Brain microvascular endothelial cell (primary cell): ENCODE data around the gene KRT72.

ENCODE experiments used
- DNase-seq: peaks from one replicate; pipeline ENCODE4 v3.0.0-alpha.2; 2020
- H3K27ac ChIP-seq: fragments of 250-450 bp; sonication (Bioruptor Pico); 2 replicates; pipeline ENCODE4 v1.5.1; 2020; ENCODE audit warnings: mild to moderate bottlenecking, moderate library complexity
- H3K27me3 ChIP-seq: fragments of 250-450 bp; sonication (Bioruptor Pico); replicated peaks from 2 replicates; pipeline ENCODE4 v1.5.1; 2020; ENCODE audit warnings: mild to moderate bottlenecking
- H3K36me3 ChIP-seq: fragments of 250-450 bp; sonication (Bioruptor Pico); replicated peaks from 2 replicates; pipeline ENCODE4 v1.5.1; 2020; ENCODE audit warnings: mild to moderate bottlenecking
- H3K4me3 ChIP-seq: 2 replicates; pipeline ENCODE4 v1.5.1; 2011; ENCODE audit warnings: low read depth, mild to moderate bottlenecking, control low read depth, low read length, moderate library complexity
- in situ Hi-C: cut with HindIII; loops from 2 replicates; pipeline ENCODE4 v1.10.0; 2017; ENCODE audit warnings: low sequenced_read_pairs, low pct_ligation_motif_present
- TF ChIP-seq, protein P1 (sequence below): IDR thresholded peaks from 2 replicates; pipeline ENCODE4 v1.5.1; 2011; ENCODE audit warnings: low read depth, mild to moderate bottlenecking, moderate library complexity, low read length, control low read depth, inconsistent platforms; ENCODE audit errors: missing control alignments

Gene KRT72

DNA sequence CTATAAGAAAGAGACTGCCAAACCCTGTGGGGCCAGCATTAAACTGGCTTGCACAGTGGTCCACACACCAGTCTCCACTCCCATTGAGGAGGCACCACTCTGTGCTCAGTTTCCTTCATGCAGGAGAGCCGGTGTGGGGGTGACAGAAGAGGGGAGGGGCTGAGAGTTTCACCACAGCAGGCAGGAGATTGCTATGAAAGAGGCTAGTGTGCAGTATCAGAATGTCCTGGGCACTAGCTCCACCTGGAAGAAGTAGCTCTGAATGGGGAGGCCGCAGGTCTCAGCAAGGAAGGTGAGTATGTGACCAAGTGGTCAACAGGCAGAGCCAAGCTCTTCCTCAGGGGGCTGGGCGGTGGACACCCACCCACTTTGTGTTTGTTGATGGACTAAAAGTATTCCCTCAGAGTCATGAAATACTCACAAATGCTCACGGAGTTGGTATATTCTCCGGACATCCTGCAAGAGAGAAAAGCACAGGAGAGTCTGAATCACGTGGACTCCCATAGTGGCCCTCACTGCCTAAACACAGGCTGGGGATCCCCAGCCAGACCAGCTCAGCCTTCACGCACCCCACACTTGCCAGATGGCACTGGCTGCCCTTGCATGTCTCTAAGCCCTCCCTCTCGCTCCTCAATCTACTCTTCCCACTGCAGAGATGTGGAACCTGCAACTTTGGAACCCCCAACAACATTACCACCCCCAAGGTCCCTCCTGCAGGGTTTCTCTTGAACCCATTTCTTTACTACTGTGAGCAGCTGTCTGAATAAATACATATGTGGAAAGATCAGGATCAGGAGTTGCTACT, 7.8 kb upstream of the KRT72 start:
- in situ Hi-C loops: no loop called here
- TF ChIP-seq, protein P1, sequence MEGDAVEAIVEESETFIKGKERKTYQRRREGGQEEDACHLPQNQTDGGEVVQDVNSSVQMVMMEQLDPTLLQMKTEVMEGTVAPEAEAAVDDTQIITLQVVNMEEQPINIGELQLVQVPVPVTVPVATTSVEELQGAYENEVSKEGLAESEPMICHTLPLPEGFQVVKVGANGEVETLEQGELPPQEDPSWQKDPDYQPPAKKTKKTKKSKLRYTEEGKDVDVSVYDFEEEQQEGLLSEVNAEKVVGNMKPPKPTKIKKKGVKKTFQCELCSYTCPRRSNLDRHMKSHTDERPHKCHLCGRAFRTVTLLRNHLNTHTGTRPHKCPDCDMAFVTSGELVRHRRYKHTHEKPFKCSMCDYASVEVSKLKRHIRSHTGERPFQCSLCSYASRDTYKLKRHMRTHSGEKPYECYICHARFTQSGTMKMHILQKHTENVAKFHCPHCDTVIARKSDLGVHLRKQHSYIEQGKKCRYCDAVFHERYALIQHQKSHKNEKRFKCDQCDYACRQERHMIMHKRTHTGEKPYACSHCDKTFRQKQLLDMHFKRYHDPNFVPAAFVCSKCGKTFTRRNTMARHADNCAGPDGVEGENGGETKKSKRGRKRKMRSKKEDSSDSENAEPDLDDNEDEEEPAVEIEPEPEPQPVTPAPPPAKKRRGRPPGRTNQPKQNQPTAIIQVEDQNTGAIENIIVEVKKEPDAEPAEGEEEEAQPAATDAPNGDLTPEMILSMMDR: no peak
- H3K36me3 ChIP-seq: no peaks in the 10 kb centered on the region
- no peak overlapping the region for H3K4me3 ChIP-seq
- no peak overlapping the region for H3K27ac ChIP-seq
- DNase-seq: no peak
- peaks cover 8% of the 10 kb centered on the region for H3K27me3 ChIP-seq

DNA sequence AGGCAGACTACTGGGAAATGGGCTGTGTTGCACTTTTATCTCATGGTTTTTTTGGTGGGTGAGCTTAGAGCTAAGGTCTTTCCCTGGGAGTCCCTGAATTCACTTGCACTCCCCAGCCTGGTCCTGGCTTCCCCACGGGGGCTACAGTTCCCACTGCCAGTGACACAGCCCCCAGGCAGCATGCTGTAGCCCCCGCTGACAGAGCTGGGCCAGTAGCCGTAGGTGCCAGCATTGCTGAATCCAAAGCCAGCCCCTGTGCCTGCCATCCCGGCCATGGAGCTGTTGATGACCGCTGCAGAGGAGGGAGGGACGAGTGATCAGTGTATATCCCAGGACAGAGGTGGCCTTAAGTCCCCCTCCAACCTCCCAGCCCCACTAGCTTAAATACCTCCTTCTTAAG, 6.9 kb upstream of the KRT72 start:
- in situ Hi-C loops: no loop called here
- Histone ChIP-seq H3K27me3 (peaks cover 8% of the 10 kb centered on the region), H3K4me3 (no peak overlapping the region), H3K36me3 (no peaks in the 10 kb centered on the region), H3K27ac (no peak overlapping the region)
- no peak for DNase-seq
- TF ChIP-seq, protein P1: no peak

DNA sequence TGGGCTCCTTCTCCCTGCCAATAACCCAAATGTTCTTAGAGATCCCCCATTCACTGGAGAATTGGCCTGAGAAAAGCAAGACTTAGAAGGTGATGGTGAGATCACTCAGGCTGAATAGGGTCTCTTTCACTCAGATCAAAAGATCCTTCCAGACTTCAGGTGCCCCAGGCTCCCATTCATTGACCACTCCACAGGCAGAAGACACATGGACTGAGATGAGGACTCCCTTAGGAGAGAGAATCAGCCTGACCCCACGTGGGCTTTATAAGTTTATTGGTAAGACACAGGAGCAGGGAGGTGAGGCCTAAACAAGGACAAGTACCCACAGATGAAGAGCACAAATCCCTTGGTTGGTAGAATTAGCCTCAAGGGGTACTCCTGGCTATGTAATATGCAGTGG, 6.1 kb upstream of the KRT72 start:
- no peak overlapping the region for H3K27ac ChIP-seq

DNA sequence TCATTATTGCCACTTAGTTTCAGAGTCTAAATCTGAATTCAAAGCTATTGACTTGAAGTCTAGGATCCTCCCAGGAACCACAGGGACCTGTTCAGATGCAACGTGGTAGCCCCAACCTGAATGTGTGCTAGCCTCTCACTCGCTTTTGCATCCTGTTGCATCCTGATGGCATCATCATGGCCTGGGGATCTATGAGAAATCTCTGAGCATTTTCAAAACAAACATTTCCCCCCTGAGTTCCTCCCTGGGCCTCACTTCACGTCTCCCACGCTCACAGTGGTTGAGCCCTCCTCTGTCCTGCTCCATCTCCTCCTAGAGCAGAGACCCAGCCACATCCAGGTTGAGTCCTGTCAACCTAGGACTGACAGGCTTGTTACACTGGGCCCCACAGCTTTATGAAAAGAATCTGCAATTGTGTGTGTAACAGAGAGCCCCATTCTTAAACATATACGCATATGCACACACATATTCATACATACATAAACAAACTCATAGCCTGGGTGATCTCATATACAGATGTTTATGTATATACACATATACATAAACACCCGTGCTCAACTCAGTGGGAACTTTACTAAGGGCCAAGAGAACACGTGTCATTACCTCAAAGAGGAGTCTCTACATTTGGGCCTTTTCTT, 5.4 kb upstream of the KRT72 start:
- H3K27me3 ChIP-seq: peaks cover 17% of the 10 kb centered on the region
- no peak overlapping the region for H3K4me3 ChIP-seq
- H3K27ac ChIP-seq: no peak overlapping the region
- H3K36me3 ChIP-seq: no peaks in the 10 kb centered on the region
- in situ Hi-C loops: no loop called here
- TF ChIP-seq, protein P1: no peak
- no peak for DNase-seq

More for the DNA sequence above, 6.1 kb upstream of the KRT72 start:
- Histone ChIP-seq H3K4me3 (no peak overlapping the region), H3K36me3 (no peaks in the 10 kb centered on the region), H3K27me3 (peaks cover 11% of the 10 kb centered on the region)
- no peak for DNase-seq
- TF ChIP-seq, protein P1: no peak
- in situ Hi-C loops: no loop called here

DNA sequence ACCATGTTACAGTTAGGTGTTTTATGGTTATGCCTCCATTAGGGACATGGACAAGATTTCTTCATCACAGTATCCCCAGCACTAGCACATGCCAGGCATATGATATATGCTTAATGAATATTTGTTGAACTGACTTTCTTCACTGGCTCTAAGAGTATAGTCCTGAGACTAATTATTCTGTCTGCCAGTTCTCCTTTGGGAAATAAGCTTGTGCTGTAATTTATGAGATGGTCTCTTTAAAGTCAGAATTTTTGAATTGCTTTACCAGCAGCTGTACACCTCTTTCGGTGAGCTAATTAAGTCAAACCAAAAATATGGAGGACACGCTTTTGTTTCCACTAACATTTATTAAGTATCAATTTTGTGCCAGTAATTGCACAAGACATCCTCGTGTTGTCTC, 4.8 kb upstream of the KRT72 start:
- in situ Hi-C loops: no loop called here
- DNase-seq: no peak
- TF ChIP-seq, protein P1: no peak
- H3K27ac ChIP-seq: no peak overlapping the region
- no peak overlapping the region for H3K4me3 ChIP-seq
- peaks cover 20% of the 10 kb centered on the region for H3K27me3 ChIP-seq
- no peaks in the 10 kb centered on the region for H3K36me3 ChIP-seq

DNA sequence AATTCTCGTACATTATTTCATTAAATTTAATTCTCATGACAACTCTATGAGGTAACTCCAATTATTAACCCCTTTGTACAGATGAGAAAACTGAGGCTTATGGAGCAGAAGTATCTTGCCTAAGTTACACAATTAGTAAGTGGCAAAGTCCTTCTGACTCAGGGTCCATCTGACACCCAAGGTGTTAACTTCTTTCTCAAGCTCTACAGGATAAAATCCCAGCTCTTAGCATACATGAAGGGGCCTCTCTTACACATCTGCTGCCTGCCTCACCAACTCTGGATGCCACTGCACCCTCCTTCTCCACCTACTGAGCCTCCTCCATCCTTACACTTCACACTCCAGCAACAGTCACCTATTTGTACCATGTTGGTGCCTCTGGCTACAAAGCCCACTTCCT, 4.3 kb upstream of the KRT72 start:
- Histone ChIP-seq H3K27me3 (peaks cover 25% of the 10 kb centered on the region), H3K36me3 (no peaks in the 10 kb centered on the region), H3K4me3 (no peak overlapping the region), H3K27ac (no peak overlapping the region)
- no peak for DNase-seq
- TF ChIP-seq, protein P1: no peak
- in situ Hi-C loops: no loop called here
